Upper lobe of right lung (tissue), 1 donor: ENCODE results near the gene PARD3B. TPM values are rescaled to one million over a fixed set of nuclear protein-coding genes. Genes with fewer than 3 reads are reported as not detected.

Experiments used
- ATAC-seq: fragments of 200-7000 bp; cut with Tn5 transposase; one replicate; pipeline ENCODE4 v1.9.1; 2020; ENCODE audit warnings: mild to moderate bottlenecking, moderate library complexity
- DNase-seq: peaks from one replicate; pipeline ENCODE4 v3.0.0-alpha.2; 2020
- H3K27ac ChIP-seq: fragments of 200-600 bp; one replicate; pipeline ENCODE4 v1.8.0; 2022
- H3K27me3 ChIP-seq: fragments of 200-600 bp; one replicate; pipeline ENCODE4 v1.8.0; 2022; ENCODE audit warnings: mild to moderate bottlenecking
- H3K36me3 ChIP-seq: fragments of 200-600 bp; one replicate; pipeline ENCODE4 v1.8.0; 2022
- H3K4me1 ChIP-seq: fragments of 200-600 bp; one replicate; pipeline ENCODE4 v1.8.0; 2022
- H3K4me3 ChIP-seq: fragments of 200-600 bp; one replicate; pipeline ENCODE4 v1.8.0; 2022; ENCODE audit warnings: mild to moderate bottlenecking
- H3K9me3 ChIP-seq: fragments of 200-600 bp; one replicate; pipeline ENCODE4 v1.8.0; 2022
- CTCF ChIP-seq: fragments of 200-600 bp; IDR thresholded peaks from one replicate; pipeline ENCODE4 v1.8.0; 2022; ENCODE audit warnings: antibody characterized with exemption
- intact Hi-C: fragments of 100-400 bp; cut with DNase I; formaldehyde crosslinking; loops from one replicate; pipeline ENCODE4 v1.11.0; 2022
- total RNA-seq: library from RNA; stranded (reverse); fragmentation: NEBNext Ultra II Directional; extraction: Animal tissue kit (Norgen Biotek cat#: 25700); gene quantifications from one replicate; pipeline ENCODE4 v1.2.1, GENCODE V29; 2021
- donor health status: DM: no; HTN: yes; CAD: no; lungs with severe emphysema.

The PARD3B gene
- total RNA-seq, 1 donor from 2014 or later = 32.5 TPM

GRCh38 chr2:204886713-204887112 is 341.4 kb downstream of the PARD3B start:
- H3K27me3 ChIP-seq = no peaks in the 10 kb centered on the region
- no peak for TF ChIP-seq CTCF
- no peaks in the 10 kb centered on the region for H3K36me3 ChIP-seq
- ATAC-seq = no peak
- no peak overlapping the region for H3K4me3 ChIP-seq
- H3K27ac ChIP-seq = no peak overlapping the region
- intact Hi-C loops = no loop called here
- H3K4me1 ChIP-seq = no peaks in the 10 kb centered on the region
- no peaks in the 10 kb centered on the region for H3K9me3 ChIP-seq
- no peak for DNase-seq

- no peak for TF ChIP-seq CTCF
- H3K4me3 ChIP-seq = no peak overlapping the region
- no peaks in the 10 kb centered on the region for H3K36me3 ChIP-seq
- ATAC-seq (no peak), DNase-seq (no peak)
- intact Hi-C loops = no loop called here
- no peaks in the 10 kb centered on the region for H3K4me1 ChIP-seq
- H3K27me3 ChIP-seq = no peaks in the 10 kb centered on the region
- H3K27ac ChIP-seq = no peak overlapping the region
- no peaks in the 10 kb centered on the region for H3K9me3 ChIP-seq
Observed at GRCh38 chr2:204888222-204888621, 342.9 kb downstream of the PARD3B start.

- no peaks in the 10 kb centered on the region for H3K36me3 ChIP-seq
- H3K4me1 ChIP-seq = no peaks in the 10 kb centered on the region
- no peaks in the 10 kb centered on the region for H3K9me3 ChIP-seq
- TF ChIP-seq CTCF = no peak
- H3K4me3 ChIP-seq = no peak overlapping the region
- no peak overlapping the region for H3K27ac ChIP-seq
- H3K27me3 ChIP-seq = no peaks in the 10 kb centered on the region
- intact Hi-C loops = no loop called here
- ATAC-seq = no peak
- DNase-seq = no peak
Observed at GRCh38 chr2:204890680-204891079, 345.4 kb downstream of the PARD3B start.

- no peak overlapping the region for H3K27ac ChIP-seq
- TF ChIP-seq CTCF = no peak
- no peaks in the 10 kb centered on the region for H3K9me3 ChIP-seq
- intact Hi-C loops = no loop called here
- H3K4me3 ChIP-seq = no peak overlapping the region
- no peak for ATAC-seq
- H3K36me3 ChIP-seq = no peaks in the 10 kb centered on the region
- H3K27me3 ChIP-seq = no peaks in the 10 kb centered on the region
- no peak for DNase-seq
- no peaks in the 10 kb centered on the region for H3K4me1 ChIP-seq
Observed at GRCh38 chr2:204891739-204892138, 346.5 kb downstream of the PARD3B start.

- Histone ChIP-seq H3K27ac (no peak overlapping the region), H3K4me3 (no peak overlapping the region), H3K36me3 (no peaks in the 10 kb centered on the region), H3K4me1 (no peaks in the 10 kb centered on the region), H3K9me3 (no peaks in the 10 kb centered on the region), H3K27me3 (no peaks in the 10 kb centered on the region)
- DNase-seq (no peak), ATAC-seq (no peak)
- no peak for TF ChIP-seq CTCF
- intact Hi-C loops = no loop called here
Observed at GRCh38 chr2:204892506-204893255, 347.4 kb downstream of the PARD3B start.

GRCh38 chr2:204896146-204896545 is 350.9 kb downstream of the PARD3B start:
- Histone ChIP-seq H3K4me1 (no peaks in the 10 kb centered on the region), H3K27me3 (no peaks in the 10 kb centered on the region), H3K4me3 (no peak overlapping the region), H3K27ac (no peak overlapping the region), H3K9me3 (no peaks in the 10 kb centered on the region), H3K36me3 (no peaks in the 10 kb centered on the region)
- ATAC-seq = no peak
- no peak for TF ChIP-seq CTCF
- intact Hi-C loops = no loop called here
- no peak for DNase-seq
